NB4 (cell line): ENCODE measurements around the gene MERTK.

Source experiments
- TF ChIP-seq, protein P1 (sequence below): IDR thresholded peaks from one replicate; pipeline ENCODE4 v1.5.1; 2012; ENCODE audit warnings: low read depth, low read length
- TF ChIP-seq, protein P2 (sequence below): IDR thresholded peaks from 2 replicates; pipeline ENCODE4 v1.6.1; 2011; ENCODE audit warnings: low read depth, low read length

DNA sequence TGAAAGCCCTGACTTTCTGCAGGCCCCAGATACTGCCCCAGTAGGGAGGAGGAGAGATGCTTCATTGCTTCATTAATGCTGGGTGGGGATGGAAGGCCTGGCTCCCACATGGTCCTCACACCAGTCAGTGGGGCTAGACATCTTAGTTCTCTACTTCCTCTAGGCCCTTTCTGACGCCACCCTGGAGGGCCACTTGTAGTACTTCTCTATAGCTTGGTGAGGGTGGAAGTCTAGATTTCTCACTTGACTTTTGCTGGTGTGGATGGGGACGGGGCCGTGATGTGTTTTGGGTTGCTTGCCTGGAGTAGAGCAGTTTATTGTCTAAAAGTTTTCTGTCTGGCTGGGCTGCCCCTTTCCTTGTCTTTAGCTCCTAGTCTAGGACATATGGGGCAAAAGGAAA, 18.7 kb downstream of the MERTK start:
- TF ChIP-seq, protein P1, sequence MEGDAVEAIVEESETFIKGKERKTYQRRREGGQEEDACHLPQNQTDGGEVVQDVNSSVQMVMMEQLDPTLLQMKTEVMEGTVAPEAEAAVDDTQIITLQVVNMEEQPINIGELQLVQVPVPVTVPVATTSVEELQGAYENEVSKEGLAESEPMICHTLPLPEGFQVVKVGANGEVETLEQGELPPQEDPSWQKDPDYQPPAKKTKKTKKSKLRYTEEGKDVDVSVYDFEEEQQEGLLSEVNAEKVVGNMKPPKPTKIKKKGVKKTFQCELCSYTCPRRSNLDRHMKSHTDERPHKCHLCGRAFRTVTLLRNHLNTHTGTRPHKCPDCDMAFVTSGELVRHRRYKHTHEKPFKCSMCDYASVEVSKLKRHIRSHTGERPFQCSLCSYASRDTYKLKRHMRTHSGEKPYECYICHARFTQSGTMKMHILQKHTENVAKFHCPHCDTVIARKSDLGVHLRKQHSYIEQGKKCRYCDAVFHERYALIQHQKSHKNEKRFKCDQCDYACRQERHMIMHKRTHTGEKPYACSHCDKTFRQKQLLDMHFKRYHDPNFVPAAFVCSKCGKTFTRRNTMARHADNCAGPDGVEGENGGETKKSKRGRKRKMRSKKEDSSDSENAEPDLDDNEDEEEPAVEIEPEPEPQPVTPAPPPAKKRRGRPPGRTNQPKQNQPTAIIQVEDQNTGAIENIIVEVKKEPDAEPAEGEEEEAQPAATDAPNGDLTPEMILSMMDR: no peak
- TF ChIP-seq, protein P2, sequence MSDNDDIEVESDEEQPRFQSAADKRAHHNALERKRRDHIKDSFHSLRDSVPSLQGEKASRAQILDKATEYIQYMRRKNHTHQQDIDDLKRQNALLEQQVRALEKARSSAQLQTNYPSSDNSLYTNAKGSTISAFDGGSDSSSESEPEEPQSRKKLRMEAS: no peak
